K562 (cell line): ENCODE measurements around the gene RBPJL. TPM values are rescaled to one million over a fixed set of nuclear protein-coding genes. Genes with fewer than 3 reads are reported as not detected.

Experiments
- CREM ChIP-seq: IDR thresholded peaks from 2 replicates; pipeline ENCODE4 v1.6.1; 2014; ENCODE audit warnings: antibody characterized with exemption, low read depth
- DEAF1 ChIP-seq: fragments of 450-650 bp; formaldehyde crosslinking; IDR thresholded peaks from 2 replicates; pipeline ENCODE4 v1.4.0; 2020; ENCODE audit warnings: mild to moderate bottlenecking, moderate library complexity
- FIP1L1 ChIP-seq: fragments of 200-400 bp; formaldehyde crosslinking; IDR thresholded peaks from 2 replicates; pipeline ENCODE4 v1.6.1; 2018; ENCODE audit warnings: mild to moderate bottlenecking, low read depth, low read length; ENCODE audit not compliant: poor library complexity, severe bottlenecking
- GTF2A2 ChIP-seq: IDR thresholded peaks from 2 replicates; pipeline ENCODE4 v1.6.1; 2016; ENCODE audit warnings: mild to moderate bottlenecking, missing genetic modification characterization, missing compliant biosample characterization
- HDAC2 ChIP-seq: fragments of 450-650 bp; IDR thresholded peaks from 2 replicates; pipeline ENCODE4 v1.6.1; 2016; ENCODE audit warnings: mild to moderate bottlenecking
- HMG20A ChIP-seq: fragments of 450-650 bp; formaldehyde crosslinking; conservative IDR thresholded peaks from 2 replicates; pipeline ENCODE4 v1.4.0; 2020; ENCODE audit warnings: mild to moderate bottlenecking, mixed read lengths
- ILF3 ChIP-seq: fragments of 450-650 bp; IDR thresholded peaks from 2 replicates; pipeline ENCODE4 v1.6.1; 2018; ENCODE audit warnings: antibody characterized with exemption, mild to moderate bottlenecking, moderate library complexity, borderline replicate concordance
- KLF1 ChIP-seq: fragments of 450-650 bp; IDR thresholded peaks from 2 replicates; pipeline ENCODE4 v1.6.1; 2016; ENCODE audit warnings: missing genetic modification characterization, missing compliant biosample characterization
- MTA1 ChIP-seq: fragments of 450-650 bp; IDR thresholded peaks from 2 replicates; pipeline ENCODE4 v1.6.1; 2017; ENCODE audit warnings: borderline replicate concordance
- NCOA4 ChIP-seq: fragments of 450-650 bp; IDR thresholded peaks from 2 replicates; pipeline ENCODE4 v1.6.1; 2018; ENCODE audit warnings: mild to moderate bottlenecking; ENCODE audit not compliant: partially characterized antibody
- NFIC ChIP-seq: fragments of 450-650 bp; IDR thresholded peaks from 2 replicates; pipeline ENCODE4 v1.6.1; 2017; ENCODE audit warnings: mild to moderate bottlenecking, inconsistent platforms
- PTTG1 ChIP-seq: fragments of 450-650 bp; IDR thresholded peaks from 2 replicates; pipeline ENCODE4 v1.6.1; 2016; ENCODE audit warnings: low read depth, mild to moderate bottlenecking, missing genetic modification characterization, missing compliant biosample characterization
- ZBTB26 ChIP-seq: fragments of 450-650 bp; formaldehyde crosslinking; IDR thresholded peaks from 2 replicates; pipeline ENCODE4 v1.4.0; 2022; ENCODE audit warnings: missing genetic modification characterization
- ZBTB40 ChIP-seq, 2 experiments: fragments of 450-650 bp in 1 of 2; sonication (generic) in 1 of 2; formaldehyde crosslinking in 1 of 2; IDR thresholded peaks; 2 replicates each; pipeline versions ENCODE4 v1.7.1 to v1.9.0; 2016 to 2022; ENCODE audit warnings: inconsistent platforms in 1 of 2, mild to moderate bottlenecking in 1 of 2, missing genetic modification reagents in 1 of 2
- ZBTB7A ChIP-seq: IDR thresholded peaks from 2 replicates; pipeline ENCODE4 v1.6.1; 2011; ENCODE audit warnings: low read depth, mild to moderate bottlenecking, low read length, moderate library complexity, borderline replicate concordance; ENCODE audit not compliant: control insufficient read depth
- ZC3H8 ChIP-seq: fragments of 450-650 bp; IDR thresholded peaks from 2 replicates; pipeline ENCODE4 v1.6.1; 2017
- ZNF12 ChIP-seq: sonication (generic); formaldehyde crosslinking; IDR thresholded peaks from 2 replicates; pipeline ENCODE4 v1.4.0; 2020; ENCODE audit warnings: mild to moderate bottlenecking, missing genetic modification reagents
- polyA plus RNA-seq, 8 experiments: library from polyadenylated mRNA; depleted of rRNA in 4 of 8; stranded (reverse) in 5 of 8; unstranded in 3 of 8; fragments of >200 nt; fragmentation: Nextera tagmentation in 2 of 8; fragmentation: Illumina TruSeq in 1 of 8; extraction: Ambion mirVana in 2 of 8; extraction: Trizol in 1 of 8; gene quantifications; 2 replicates each; pipeline versions ENCODE4 v1.2.1 to v1.2.3, GENCODE V29; 2011 to 2014; ENCODE audit warnings: inconsistent platforms in 1 of 8, missing spikeins in 1 of 8
- total RNA-seq, 7 experiments: library from RNA; depleted of rRNA in 6 of 7; stranded (reverse); fragments of >200 nt in 6 of 7; fragmentation: Illumina TruSeq in 2 of 7; extraction: Trizol in 2 of 7; gene quantifications; 2 replicates each; pipeline versions ENCODE4 v1.2.1 to v1.2.3, GENCODE V29; 2011 to 2021; ENCODE audit warnings: low replicate concordance in 1 of 7

Gene RBPJL
- total and polyA plus RNA-seq, 9 of the 15 experiments (the other 6 are each of a cell fraction or from before 2014, with no cell fraction given) = not detected

- TF ChIP-seq ZBTB40 (IDR thresholded peaks at IDR 0.05) (no peak), ZBTB40 (CRISPR knock-in tag; IDR thresholded peaks at IDR 0.05) (no peak), HMG20A (no peak), DEAF1 (no peak), PTTG1 (tag) (no peak), HDAC2 (peak; percentile 71; the same call in 1 of the 2 replicates), NCOA4 (no peak), CREM (no peak), KLF1 (tag) (no peak), FIP1L1 (no peak), ZC3H8 (no peak), NFIC (peak; percentile 57; the same call in 1 of the 2 replicates), ZNF12 (no peak), ILF3 (no peak), GTF2A2 (tag) (no peak), MTA1 (no peak), ZBTB26 (CRISPR knock-in tag) (no peak), ZBTB7A (no peak)
Measured at GRCh38 chr20:45337367-45338120, 30.9 kb downstream of the RBPJL start (continued).
